AG09309 (cell line): ENCODE results near the gene RBMX.
"Not testable (repeated sequence)": the region's sequence is repeated elsewhere in the genome, so short reads cannot be mapped to it uniquely, and the experiment has no call there.

ENCODE experiments used
- DNase-seq: peaks from one replicate; pipeline ENCODE4 v3.0.0-alpha.2; 2010; ENCODE audit warnings: low read depth
- H3K4me3 ChIP-seq: 2 replicates; pipeline ENCODE4 v1.5.1; 2011; ENCODE audit warnings: mild to moderate bottlenecking, low read depth, low read length, moderate library complexity; ENCODE audit not compliant: control insufficient read depth
- TF ChIP-seq, protein P1 (sequence below): IDR thresholded peaks from 2 replicates; pipeline ENCODE4 v1.5.1; 2011; ENCODE audit warnings: mild to moderate bottlenecking, low read depth, low read length, inconsistent platforms; ENCODE audit not compliant: insufficient read depth, control insufficient read depth; ENCODE audit errors: missing control alignments

Gene RBMX

DNA sequence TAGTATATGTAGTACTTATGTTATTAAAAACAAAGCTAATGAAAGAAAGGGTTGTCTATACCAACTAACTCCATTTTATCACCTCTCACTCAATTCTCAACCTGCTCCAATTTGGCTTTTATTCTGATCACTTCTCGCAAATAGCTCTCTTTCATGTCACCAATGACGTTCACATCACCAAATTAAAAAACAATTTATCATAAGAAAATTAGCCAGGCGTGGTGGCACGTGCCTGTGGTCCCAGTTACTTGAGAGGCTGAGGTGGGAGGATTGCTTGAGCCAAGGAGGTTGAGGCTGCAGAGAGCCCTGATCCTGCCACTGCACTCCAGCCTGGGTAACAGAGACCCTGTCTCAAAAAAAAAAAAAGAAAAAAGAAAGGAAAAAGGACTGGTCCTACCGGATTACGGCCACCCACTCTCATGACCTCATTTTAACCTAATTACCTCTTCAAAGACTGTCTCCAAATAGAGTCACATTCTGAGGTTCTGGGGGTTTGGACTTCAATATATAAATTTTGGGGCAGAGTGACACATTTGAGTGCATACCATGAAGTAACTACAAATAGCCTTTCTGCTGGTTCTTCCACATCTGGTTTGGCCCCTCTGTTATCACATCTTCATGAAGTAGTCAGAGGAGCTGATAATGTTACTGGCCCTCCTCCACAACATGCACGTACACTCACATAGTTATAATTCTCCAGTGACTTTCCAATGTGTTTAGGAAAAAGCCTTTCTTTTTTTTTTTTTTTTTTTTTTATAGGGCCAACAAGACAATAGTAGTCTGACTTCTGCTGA lies 15.8 kb upstream of the RBMX start:
- no peak overlapping the region for H3K4me3 ChIP-seq
- TF ChIP-seq, protein P1, sequence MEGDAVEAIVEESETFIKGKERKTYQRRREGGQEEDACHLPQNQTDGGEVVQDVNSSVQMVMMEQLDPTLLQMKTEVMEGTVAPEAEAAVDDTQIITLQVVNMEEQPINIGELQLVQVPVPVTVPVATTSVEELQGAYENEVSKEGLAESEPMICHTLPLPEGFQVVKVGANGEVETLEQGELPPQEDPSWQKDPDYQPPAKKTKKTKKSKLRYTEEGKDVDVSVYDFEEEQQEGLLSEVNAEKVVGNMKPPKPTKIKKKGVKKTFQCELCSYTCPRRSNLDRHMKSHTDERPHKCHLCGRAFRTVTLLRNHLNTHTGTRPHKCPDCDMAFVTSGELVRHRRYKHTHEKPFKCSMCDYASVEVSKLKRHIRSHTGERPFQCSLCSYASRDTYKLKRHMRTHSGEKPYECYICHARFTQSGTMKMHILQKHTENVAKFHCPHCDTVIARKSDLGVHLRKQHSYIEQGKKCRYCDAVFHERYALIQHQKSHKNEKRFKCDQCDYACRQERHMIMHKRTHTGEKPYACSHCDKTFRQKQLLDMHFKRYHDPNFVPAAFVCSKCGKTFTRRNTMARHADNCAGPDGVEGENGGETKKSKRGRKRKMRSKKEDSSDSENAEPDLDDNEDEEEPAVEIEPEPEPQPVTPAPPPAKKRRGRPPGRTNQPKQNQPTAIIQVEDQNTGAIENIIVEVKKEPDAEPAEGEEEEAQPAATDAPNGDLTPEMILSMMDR: no peak
- no peak for DNase-seq

DNA sequence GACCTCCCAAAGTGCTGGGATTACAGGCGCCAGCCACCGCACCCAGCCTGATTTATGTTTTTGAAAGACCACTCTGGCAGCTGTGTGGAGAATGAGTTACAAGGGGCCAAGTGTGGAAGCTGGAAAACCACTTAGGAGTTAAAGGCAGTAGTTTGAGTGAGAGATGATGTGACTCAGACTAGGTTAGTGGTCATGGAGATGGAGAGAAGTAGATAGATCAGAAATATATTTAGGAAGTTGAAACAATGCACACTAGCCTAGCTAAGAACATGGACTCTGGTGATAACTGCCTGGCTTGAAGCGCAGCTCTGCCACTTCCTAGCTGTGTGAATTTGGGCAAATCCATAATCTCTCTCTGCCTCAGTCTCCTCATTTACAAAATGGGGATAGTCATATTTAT lies 11.9 kb upstream of the RBMX start:
- no peak overlapping the region for H3K4me3 ChIP-seq
- no peak for DNase-seq
- TF ChIP-seq, protein P1: no peak

DNA sequence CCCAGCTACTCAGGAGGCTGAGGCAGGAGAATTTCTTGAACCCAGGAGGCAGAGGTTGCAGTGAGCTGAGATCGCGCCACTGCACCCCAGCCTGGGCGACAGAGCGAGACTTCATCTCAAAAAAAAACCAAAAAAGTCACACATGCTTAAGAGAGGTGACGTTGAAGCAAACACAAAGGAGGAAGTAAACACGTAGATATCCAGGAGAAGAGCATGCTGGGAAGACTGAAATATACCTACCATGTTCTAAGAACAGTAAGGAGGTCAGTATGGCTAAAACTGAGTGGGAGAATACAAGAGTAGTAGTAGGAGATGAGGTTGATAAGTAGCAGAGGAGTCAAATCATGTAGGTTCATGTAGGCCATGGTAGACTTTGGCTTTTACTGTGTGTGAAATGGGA lies 10.1 kb upstream of the RBMX start:
- not testable (repeated sequence) for H3K4me3 ChIP-seq, DNase-seq

DNA sequence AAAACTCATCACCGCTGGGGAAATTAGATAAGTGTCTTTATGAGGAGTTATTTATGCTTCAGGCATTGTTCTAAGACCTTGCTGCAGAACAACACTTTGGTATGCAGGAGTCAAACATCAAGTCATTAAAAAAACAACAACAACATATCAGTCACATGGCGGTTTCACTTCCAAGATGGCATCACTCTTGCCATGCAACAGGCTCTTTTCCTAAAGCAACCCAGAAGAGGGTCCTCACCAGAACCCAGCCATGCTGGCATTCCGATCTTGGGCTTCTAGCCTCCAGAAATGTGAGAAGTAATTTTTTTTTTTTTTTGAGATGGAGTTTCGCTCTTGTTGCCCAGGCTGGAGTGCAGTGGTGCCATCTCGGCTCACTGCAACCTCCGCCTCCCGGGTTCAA lies 8.7 kb upstream of the RBMX start:
- DNase-seq: no peak
- TF ChIP-seq, protein P1: no peak
- no peak overlapping the region for H3K4me3 ChIP-seq

DNA sequence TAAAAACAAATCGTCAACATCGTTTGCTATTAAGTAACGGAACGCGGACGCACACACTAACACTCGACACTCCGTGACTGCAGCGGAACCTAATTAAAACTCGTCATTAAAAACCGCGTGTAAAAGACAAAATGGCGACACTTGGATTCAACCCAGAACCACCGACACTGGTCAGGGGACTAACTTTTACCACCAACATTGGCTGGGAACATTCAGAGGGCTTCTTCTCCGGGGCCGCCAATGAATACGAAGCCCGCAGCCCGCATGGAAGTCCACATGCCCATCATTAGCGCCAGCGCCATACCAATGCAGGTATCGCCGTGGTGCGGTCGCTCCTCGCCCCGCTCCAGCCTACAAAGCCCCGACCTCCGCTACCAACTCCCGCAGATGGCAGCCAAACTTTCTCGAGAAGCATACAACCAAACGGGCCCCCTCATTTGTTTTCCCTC lies 498 bp downstream of the RBMX start:
- H3K4me3 ChIP-seq: peak overlapping the region; percentile 64
- TF ChIP-seq, protein P1: no peak
- no peak for DNase-seq

DNA sequence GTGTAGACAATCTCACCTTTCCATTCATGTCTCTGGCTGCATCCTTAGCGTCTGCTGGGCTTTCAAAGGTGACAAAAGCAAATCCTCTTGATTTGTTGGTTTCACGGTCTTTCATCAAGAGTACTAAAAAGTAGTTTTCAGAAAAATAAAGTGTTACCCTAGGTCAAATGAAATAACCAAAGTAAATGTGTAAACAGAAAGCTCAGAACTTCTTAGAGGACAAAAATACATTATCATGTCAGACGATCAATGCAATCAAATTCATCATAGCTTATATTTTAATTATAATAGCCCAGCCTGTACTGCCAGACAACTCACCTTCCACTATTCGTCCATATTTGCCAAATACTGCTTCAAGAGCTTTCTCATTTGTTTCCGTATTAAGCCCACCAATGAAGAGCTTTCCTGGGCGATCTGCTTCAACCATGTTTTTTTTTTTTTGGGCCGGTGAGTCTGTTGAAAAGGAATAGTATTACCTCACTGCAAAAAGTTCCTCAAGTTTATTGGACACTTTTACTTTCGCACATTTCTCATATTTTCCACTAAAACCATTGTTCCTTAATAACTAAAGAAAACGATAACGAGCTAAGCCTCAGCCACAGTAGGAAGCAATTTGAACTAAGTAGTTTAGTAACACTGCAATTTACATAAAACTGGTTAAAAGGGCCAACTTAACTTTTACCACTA lies 1.4 kb downstream of the RBMX start:
- no peak for DNase-seq
- H3K4me3 ChIP-seq: peak overlapping the region; percentile 64
- TF ChIP-seq, protein P1: no peak

DNA sequence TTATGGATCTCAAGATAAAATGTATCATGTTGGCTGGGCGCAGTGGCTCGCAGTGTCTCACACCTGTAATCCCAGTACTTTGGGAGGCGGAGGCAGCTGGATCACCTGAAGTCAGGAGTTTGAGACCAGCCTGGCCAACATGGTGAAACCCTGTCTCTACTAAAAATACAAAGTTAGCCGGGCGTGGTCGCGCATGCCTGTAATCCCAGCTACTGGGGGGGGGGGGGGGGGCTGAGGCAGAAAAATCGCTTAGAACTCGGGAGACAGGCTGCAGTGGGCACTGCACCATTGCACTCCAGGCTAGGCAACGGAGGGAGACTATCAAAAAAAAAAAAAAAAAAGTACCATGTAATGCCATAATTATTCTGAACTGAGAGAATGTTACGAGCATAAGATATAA lies 2.1 kb downstream of the RBMX start:
- peak overlapping the region; percentile 64; the same call in 1 of the 2 replicates for H3K4me3 ChIP-seq
- TF ChIP-seq, protein P1: no peak

DNA sequence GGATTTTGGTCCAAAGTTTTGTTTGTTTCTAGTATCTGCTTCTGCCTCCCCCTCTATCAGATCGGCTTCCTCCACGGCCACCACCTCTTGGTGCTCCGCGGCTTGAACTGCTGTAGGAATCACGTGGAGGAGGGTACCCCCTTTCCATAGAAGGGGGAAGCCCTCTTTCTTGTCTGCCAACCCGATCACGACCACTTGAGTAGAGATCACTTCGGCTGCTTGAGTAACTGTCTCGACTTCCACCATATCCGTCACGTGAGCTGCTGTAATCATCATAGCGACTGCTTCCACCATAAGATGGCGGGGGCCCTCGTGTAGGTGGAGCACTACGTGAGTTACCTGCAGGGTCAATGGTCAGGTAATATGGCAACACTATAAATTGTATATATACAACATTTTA lies 6.4 kb downstream of the RBMX start:
- H3K4me3 ChIP-seq, DNase-seq: not testable (repeated sequence)

More for the DNA sequence above, 2.1 kb downstream of the RBMX start:
- no peak for DNase-seq

DNA sequence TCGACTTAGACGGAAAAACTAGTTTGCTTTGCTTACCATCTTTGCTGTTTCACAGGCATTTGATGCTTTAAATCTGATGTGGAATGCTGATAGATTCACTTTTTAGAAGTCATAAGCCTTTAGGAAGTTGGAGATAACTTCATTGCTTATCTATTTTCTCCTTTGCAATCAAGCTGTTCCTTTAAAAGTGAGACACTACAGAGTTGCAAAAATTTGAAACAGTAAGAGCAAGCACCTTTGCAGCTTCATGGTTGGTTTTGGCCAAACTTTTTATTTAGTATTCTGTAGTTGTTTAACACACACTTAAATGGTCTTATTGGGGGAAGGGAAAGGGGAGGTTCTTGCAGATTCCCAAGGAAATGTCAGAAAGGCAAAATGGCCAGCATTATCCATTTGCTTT lies 7.3 kb downstream of the RBMX start:
- not testable (repeated sequence) for DNase-seq, H3K4me3 ChIP-seq
